Measurements from ENCODE around the gene EVA1A.
A peak's percentile ranks its signal among the peaks of the same experiment; 100 is the strongest.

EVA1A gene, protein sequence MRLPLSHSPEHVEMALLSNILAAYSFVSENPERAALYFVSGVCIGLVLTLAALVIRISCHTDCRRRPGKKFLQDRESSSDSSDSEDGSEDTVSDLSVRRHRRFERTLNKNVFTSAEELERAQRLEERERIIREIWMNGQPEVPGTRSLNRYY

DNA sequence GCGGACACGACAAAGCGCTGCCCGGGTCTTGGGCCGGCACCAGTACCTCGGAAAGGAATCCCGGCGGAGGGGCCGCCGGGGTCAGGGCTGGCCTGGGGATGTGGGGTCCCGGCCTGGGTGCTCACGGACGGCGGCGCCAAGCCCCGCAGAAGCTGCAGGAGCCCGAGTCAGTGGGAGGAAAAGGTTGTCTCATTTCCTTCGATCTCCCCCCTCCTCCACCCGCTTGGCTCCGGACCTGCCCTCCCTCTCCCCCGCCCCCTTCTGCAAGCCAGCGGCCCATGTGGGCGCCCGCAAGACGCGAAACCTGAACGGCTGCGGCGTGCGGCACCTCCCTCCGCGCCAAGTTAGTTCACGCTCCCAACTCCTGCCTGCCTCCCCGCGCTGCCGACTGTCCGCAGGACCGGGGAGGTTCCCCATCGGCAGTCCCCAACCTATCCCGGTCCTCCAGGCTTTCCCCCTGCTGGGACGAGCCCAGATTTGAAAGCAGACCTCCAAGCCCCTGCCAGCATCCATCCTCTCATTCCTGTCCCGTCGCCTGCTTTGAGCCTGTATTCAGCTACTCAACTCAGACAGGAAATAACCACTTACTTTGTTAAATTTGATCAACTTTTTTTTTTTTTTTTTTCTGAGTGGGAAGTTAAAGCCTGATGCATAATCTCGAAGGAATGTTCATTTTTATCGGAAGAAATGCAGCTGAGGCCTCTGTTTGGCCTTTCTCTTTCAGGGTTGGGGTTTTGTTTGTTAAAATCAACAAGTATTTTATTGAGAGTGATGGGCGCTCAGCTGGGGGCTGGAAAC is at the start of gene EVA1A:
EVA1A (minus strand) TSS at position 172 of the 798 bp plus-strand sequence. CDS start 42,799 bp downstream, outside the sequence.
- DNase-seq: peak; percentile 15

DNA sequence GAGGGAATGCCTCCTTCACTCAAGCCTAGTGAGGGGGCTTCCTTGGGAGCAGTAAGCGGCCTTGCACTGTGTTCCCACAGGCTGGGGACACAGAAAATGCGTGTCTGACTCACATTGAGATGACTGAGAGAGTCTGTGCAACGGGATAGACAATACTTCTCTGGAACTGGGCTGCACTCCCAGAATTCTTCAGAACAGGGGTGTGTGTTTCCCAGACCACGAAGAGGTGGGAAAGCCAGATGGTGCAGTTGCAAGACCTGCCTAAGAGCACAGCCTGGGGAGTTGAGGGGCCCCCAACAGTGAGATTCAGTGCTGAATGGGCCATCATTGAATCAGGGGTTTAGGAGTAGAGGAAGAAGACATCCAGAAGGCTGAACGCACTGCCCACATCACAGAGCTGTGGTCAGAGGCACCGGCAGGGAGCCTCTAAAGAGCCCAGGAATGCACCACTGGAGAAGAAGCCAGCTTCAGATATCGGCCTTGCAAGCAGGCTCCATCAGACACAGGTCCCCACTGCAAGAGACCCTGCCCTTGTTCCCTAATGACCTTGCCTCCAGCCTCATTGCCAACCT is 49.3 kb upstream of the EVA1A start:
- no peak for DNase-seq

DNA sequence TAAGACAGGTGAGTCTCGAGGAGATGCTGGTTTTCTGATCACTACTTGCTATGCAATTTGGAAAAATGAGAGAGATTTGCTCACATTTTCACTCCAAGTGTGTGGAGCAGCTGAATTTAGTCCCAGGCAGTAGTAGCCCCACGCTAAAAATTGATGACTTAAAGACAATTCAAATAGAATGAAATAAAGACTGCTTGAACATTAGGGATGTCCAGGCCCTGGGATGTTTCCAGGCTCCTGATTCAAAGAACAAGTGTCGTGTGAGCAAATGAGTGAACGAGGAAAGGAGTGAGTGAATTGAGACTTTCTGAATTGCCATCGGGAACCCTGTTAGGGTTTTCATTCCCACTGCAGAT is 48.6 kb upstream of the EVA1A start:
- DNase-seq: no peak

DNA sequence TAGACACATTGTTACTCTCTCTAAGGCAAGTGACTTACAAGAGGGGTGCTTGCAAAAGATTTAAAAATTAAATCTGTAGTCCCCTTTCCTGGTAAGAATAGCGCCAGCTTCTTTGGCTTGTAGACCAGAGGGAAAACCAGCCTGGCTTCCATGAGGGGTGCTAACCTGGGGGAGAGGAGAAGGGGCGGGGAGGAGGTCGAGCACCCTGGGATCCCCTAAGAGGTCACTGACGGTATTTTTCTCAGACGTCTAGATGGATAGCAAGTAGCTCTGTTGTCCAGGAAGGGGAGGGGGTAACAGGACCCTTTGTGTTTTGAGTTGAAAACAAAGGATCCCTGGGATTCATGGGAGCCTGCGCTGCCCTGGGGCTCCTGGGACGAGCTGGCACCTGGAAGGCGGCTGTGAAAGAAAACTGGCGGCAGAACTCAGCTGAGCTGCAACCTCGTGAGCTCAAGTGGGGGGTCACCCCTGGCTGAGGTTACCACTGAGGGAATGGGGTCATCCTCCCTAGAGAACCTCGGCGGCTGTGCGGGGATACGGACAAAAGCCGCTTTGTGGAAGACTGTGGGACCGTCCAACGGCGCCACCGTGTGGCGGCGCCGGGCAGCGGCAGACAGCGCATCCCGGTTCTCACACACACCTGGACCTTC is 48.1 kb upstream of the EVA1A start:
- DNase-seq: peak; percentile 46

DNA sequence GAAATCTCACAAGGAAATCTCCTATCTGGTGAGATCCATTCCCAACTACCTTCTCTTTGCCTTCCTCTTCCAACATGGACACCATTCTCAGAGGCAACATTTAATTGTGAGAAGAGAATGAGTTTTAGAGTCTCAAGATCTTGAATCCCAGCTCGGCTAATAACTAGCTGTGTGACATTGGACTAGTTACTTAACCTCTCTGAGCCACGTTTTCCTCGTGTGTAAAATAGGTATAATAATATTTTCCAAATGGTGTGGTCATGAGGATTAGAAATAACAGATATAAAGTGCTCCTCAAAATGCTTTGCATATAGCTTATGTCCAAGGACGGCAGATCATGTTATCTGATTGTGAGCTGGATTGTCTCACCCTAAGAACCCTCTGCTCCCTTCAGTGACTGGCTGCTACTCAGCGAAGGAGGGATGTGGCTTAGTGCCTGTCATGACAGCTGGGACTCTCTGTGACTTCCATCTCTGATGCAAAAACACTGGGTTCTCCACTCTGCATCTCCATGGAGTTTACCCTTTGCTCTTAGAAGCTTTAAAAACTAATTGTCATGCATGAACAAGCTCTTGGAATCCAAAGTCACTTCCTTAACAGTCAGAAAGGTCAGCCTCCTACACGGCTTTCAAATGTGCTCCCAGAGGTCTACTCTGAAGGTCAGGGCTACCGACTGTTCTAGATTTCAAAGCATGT is 47.4 kb upstream of the EVA1A start:
- no peak for DNase-seq

DNA sequence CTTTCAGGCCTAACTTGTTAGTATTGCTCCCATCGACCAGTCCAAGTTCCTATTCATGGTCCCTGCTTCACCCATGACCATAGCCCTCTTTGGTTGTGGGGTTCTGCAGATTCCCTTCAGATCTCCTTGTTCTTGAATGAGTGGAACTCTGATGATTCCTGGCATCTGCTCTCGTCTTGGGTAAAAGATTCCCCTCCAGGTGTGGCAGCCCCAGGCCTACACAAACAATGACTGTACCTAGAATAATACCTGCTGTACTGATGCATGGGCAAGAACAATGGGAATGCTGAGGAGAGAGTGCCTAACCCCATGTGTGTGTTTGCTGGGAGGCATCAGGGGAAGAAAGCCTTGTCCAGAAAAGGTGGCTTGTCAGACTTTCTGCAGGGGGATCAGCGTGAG is 46.7 kb upstream of the EVA1A start:
- no peak for DNase-seq

DNA sequence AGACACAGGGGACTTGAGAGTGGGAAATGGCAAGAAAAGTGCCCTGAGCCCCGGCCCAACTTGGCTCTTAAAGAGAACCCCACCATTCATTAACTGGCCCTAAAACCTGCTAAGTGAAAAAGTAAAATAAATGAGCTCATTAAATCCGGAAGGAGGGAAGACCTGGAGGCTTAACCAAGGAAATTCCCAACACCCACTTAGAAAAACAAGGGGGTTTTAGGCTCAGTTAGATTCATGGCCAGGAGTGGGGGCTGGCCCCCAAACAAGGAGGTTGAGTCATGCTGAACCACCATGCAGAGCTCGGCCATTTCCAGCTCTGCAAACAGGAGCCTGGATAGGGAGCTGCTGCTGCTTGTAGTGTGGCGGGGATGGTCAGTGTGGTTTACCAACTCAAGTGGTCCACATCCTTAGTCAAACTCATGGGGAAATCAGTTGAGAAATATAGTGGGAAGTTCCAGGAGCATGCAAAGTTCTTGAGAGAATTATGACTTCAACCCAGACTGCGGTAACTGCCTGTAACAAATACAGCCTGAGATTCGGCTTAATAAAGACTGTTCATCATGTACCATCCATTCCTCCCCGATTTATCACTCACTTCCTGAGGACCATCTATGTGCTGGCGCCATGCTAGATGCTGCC is 46.1 kb upstream of the EVA1A start:
- DNase-seq: no peak

DNA sequence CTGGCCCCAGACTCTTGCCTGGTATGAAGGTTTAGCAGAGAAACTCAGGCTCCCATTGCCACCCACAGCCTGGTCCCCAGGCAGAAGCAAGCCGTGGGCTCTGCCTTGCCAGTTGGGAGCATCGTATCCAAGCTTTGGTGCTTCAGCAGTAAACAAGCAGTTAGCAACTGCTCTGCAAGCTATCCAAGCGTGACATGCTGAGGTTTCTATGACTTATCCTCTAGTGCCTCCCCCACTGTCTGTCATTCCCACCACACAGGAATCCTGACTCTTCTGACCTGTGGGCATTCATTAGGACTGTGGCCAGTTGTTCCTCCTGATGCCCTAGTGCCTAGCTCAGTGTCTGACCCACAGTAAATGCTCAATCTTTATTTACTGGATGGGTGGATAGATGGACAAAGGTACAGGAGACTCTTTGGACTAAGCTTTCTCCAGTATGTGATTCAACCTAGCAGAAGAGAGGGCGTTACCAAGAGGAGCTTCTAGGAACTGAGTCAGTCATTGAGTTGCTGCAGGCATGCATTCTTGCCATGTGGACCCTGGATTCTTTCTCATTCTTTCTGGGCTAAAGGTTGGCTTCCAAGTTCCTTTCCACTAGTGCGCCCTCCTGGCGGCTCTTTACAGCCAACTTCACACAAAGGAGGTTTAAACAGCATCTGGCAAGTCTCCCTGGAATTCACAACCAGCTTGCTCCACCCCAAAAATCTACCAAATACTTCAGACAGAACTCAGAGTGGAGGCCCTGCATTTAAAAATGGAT is 45.2 kb upstream of the EVA1A start:
- no peak for DNase-seq

DNA sequence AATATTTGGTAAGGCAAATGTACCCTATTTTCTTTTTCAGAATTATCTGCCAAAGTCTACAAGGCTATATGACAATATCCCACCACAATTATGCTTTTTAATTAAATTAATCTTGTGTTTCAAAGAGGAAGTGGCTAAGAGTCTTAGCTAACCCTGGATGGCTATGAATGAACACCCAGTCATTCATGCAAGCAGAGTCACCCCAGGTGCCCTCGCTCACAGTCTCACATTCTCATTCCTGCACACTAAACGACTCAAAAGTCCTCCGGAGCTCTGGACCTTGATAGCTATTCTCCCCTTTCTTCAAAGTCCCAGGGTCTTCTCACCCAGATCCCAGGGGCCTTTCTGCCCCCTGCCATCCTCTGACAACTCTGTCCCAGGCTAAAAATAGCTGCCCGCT is 43.7 kb upstream of the EVA1A start:
- DNase-seq: no peak

DNA sequence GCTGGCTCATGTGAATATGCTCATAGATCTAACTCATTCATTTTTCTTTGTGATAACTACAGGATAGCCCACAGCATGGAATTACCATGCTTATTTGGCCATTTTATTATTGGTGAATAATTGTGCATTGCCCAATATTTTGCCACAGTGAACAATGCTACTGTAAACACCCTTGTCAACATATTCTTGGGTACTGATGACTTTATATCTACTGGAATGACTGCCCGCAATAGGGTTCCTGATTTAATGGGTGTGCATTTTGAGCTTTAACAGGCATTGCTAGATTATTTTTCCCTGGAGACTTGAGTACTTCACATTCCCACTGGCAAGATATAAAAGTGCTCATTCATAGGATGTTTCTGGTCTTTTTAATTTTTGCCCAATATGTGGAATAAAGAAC is 42.7 kb upstream of the EVA1A start:
- DNase-seq: no peak

DNA sequence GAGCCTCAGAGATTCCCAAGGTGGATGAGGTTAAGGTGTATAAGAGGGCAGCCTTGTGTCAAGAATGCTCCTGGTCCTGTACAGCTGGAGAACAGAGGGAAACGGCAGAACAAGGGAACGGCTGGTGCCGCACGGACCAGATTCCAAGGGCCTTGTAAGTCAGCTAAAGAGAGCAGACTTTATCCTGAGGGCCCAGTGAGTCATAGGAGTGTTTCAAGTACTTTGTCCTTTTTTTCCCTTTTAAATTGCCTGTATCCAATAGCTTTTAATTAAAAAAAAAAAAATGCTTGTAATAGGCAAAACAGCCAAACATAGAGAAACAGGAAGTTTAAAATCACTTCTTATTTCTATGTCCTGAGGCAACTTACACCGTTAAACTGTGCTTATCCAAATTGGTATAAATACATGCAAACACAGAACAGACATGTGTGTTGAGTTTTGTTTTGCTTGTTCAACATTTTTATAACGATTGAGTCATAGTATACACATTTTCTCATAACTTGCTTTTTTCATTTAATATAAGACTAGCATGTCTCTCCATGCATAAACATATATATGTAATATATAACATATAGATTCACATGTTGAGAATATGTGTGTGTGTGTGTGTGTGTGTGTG is 42.1 kb upstream of the EVA1A start:
- DNase-seq: no peak

DNA sequence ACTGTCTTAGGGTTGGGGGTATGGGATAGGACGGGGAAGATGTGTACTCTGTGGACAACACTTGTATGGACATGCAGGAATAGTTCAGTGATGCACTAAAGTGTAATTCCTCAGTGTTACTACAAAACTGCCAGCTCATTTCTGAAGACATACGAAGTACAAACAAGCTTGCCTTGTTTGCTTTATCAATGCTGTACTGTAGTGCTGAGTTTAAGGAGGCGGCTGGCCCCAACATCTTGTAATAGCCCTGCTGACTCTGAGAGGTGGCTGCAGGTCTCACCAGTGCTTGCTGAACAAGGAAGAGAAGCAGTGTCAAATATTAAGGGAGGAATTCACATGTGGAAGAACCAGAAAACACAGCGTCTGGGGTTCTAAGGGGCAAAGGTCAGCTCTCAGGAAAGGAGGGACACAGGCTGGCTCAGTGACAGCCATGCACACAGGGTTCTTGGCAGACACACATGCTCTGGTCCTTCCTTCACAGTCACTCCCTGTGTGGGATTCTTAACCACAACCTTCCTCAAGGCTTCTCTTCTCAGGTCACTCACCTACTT is 39.8 kb upstream of the EVA1A start:
- DNase-seq: no peak

DNA sequence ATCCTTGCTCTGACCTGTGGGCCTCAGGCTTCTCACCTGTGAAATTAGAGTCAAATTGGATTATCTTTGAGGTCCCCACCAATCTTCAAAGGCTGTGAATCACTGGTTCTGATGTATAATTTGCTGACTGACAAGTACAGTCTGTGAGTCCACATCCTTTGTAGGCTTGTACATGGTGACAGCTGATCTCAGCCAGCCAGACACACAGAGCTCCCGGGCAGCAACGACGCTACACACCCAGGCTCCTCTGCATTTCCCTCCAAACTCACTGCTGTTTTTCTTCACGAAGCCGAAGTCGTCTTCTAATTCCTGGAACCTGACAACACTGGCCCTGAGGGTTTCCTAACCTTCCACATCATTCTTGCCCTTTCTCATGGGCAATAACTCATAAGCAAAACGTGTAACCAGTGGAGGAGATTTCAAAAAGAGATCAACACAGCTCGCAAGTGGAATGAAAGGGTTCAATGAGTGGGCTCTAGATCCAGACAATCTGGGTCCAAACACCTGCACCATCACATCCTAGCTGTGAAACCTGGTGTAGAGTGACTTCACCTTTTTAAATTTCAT is 37.9 kb upstream of the EVA1A start:
- no peak for DNase-seq

DNA sequence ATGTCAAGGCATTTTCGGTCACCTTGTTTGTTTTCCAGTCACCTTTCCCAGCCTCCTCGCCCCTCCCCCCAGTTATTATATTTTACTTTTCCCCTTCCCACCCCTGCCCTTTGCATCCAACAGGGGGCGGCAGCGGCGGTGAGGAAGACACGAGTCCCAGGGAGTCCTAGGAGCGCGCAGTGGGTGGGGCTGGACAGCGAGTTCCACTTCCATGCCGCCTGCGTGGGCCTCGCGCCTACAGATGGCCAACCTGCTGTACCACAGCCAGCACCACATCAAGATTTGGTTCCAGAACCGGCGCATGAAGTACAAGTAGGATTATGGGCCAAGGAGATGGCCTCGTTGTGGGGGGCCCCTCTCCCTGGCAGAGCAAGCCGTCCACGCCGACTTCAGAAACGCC is 37.2 kb upstream of the EVA1A start:
- DNase-seq: no peak

DNA sequence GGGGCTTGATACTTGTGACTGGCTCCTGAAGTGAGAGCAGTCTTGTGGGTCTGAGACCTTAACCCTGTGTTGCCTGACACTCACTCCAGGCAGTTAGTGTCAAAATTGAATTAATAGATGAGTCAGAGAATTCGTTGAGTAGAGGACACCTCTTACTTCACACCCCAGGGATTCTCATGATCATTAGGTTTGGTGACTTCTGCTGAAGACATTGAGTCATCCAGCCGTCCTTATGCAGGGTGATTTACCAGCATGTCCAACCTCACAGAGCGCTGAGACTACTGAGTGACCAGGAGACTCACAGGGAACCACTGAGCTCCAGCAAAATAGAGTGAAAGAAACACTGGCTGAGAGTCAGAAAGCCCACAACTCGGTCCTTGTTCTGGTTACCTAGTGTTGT is 36.0 kb upstream of the EVA1A start:
- DNase-seq: no peak

DNA sequence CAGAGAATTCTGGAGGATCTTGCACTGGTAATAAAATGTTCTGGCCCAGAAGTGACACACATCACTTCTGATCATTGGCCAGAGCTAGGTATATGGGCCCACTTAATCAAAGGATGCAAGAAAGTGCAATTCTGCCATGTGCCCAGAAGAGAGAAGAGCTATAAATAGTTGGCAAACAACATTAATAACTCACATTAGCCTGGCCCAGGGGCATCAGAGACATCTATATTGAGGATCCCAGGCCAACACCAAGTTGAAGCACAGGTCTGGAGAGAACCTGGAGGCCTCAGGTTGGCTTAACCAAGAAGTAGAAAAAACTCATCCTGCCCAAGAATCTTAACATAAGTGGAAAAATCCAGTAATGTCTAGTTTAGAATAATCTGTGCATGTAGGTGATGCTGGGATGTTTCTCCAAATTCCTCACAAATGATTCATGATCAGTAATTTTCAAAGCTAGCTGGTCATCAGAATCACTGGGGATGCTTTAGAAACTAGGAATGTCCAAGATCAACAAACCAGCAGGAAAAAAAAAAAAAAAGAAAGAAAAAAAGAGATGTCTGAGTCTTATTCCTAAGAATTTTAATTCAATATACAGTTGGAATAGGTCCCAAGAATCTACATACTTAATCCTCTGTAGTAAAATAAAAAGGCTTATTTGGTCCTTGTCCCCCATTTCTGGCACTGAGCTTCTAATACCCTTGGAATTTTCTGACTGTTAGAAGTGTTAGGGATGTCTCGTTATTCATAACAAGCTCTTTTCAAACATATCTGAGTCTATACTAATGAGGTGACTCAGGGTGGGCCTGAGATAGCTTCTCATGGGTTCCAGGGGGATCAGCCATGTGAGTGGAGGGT is 35.0 kb upstream of the EVA1A start:
- DNase-seq: no peak

DNA sequence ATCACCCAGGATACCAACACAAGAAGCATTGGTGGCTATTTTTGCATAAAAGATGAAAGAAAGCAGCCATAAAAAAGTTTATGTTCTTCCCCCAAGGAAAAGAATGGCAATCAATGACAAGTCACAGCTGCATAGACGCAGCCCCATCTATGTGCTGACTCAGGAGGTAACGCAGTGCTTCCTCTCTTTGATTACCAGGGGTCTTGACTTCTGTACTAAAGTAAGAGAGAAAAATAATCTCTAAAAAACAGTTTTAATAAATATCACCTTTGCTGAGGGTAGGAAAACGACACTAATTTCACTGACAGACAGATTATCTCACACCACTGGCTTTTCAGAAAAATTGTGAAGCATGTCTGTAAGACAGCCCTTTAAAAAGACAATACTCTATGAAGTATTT is 33.9 kb upstream of the EVA1A start:
- no peak for DNase-seq

DNA sequence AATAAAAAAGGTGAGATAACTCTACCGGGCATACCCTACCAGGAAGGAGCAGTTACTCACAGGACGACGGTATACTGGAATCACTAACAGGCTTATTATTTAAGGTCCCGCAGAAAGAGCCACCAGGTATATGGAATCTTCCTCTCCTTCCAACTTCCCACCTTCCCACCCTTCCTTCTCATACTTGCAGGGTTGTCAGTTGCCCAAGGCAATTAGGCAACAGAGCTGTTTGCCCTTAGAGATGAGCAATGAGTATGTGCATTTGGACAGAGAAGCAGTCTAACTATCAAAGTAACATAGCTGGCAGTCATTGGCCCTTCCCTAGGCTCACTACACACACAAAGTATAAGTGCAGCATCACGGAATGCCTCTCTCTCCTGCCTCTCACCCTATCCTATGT is 32.1 kb upstream of the EVA1A start:
- DNase-seq: no peak

DNA sequence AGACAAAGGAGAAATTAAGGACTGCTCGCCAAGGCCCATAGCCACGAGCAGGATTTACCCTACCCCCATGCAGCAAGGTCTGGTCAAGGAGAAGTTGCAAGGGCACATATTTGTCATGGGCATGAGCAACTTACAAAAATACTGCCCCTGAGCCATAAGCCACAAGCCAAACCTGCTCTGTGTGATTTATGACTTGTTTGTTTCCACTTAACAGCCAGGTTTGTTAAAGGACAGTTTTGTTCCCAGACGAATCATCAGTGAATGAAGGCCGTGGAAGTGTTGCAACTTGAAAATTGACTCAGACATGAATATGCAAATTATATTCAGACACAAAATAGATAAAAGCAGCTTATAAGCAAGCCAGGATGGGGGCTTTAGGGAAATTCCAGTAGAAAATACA is 31.3 kb upstream of the EVA1A start:
- DNase-seq: no peak
